Measurements from ENCODE around the gene CD47.

DNA sequence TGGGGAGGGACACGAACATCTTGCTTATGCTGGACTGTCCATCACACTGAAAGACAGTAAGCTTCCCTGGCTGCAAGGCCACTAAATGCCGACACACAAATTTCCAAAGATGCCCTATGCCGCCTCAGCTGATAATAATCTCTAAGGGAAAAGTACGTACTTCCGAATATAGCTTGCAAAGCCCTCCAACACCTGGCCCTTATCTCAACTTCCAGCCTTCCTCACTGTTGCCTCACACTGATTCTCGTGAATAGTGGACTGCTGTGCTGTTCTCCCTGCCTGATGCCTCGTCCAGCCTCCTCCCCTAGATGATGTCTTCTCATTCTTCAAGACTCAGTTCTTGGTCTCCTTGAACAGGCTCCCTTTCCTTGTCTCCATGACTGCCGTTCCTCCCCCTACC is 72.3 kb downstream of the CD47 start:
- TF ChIP-seq, protein P1, sequence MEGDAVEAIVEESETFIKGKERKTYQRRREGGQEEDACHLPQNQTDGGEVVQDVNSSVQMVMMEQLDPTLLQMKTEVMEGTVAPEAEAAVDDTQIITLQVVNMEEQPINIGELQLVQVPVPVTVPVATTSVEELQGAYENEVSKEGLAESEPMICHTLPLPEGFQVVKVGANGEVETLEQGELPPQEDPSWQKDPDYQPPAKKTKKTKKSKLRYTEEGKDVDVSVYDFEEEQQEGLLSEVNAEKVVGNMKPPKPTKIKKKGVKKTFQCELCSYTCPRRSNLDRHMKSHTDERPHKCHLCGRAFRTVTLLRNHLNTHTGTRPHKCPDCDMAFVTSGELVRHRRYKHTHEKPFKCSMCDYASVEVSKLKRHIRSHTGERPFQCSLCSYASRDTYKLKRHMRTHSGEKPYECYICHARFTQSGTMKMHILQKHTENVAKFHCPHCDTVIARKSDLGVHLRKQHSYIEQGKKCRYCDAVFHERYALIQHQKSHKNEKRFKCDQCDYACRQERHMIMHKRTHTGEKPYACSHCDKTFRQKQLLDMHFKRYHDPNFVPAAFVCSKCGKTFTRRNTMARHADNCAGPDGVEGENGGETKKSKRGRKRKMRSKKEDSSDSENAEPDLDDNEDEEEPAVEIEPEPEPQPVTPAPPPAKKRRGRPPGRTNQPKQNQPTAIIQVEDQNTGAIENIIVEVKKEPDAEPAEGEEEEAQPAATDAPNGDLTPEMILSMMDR (IDR thresholded peaks at IDR 0.05): no peak
- TF ChIP-seq, protein P2, sequence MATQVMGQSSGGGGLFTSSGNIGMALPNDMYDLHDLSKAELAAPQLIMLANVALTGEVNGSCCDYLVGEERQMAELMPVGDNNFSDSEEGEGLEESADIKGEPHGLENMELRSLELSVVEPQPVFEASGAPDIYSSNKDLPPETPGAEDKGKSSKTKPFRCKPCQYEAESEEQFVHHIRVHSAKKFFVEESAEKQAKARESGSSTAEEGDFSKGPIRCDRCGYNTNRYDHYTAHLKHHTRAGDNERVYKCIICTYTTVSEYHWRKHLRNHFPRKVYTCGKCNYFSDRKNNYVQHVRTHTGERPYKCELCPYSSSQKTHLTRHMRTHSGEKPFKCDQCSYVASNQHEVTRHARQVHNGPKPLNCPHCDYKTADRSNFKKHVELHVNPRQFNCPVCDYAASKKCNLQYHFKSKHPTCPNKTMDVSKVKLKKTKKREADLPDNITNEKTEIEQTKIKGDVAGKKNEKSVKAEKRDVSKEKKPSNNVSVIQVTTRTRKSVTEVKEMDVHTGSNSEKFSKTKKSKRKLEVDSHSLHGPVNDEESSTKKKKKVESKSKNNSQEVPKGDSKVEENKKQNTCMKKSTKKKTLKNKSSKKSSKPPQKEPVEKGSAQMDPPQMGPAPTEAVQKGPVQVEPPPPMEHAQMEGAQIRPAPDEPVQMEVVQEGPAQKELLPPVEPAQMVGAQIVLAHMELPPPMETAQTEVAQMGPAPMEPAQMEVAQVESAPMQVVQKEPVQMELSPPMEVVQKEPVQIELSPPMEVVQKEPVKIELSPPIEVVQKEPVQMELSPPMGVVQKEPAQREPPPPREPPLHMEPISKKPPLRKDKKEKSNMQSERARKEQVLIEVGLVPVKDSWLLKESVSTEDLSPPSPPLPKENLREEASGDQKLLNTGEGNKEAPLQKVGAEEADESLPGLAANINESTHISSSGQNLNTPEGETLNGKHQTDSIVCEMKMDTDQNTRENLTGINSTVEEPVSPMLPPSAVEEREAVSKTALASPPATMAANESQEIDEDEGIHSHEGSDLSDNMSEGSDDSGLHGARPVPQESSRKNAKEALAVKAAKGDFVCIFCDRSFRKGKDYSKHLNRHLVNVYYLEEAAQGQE (IDR thresholded peaks at IDR 0.05; ENCODE audit: insufficient read depth in 1 of 2, low read depth in 2 of 2, low read length in 1 of 2): no peak
- TF ChIP-seq POLR2AphosphoS5 (IDR thresholded peaks at IDR 0.05; ENCODE audit: low read depth, low read length): no peak

All from Panc1 (cell line).